Measurements from ENCODE around the gene THSD7A. TPM values are rescaled to one million over a fixed set of nuclear protein-coding genes. Genes with fewer than 3 reads are reported as not detected.

Gene THSD7A
- total and polyA plus RNA-seq, 2 experiments from 2014 or later, result 4.0 to 8.3 TPM

DNA sequence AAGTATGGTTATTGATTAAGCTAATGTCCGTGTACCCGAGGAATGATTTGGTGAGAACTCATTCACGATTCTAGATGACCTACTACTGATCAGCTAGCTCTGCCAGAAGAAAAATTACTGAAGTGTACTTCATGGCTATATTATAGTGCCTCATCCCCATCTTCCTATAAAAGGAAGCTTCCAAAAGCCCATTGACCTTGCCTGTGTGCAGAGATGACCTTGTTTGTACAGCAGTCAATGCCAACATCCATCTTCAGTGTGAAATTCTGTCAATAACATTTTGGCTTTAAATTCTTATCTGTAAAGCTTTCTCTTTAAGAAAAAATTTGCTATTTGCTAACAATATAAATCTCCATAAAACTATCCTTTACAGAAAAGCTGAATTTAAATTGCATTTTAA lies 315.7 kb downstream of the THSD7A start:
- no peaks in the 10 kb centered on the region for H3K9me3 ChIP-seq (ENCODE audit: low read depth)
- no peak for DNase-seq (ENCODE audit: low spot score)
- H2AFZ ChIP-seq, result no peak overlapping the region
- no peak overlapping the region for H3K4me2 ChIP-seq
- H3K27ac ChIP-seq, result no peak overlapping the region
- H3K79me2 ChIP-seq, result no peaks in the 10 kb centered on the region
- H3K4me1 ChIP-seq (ENCODE audit: insufficient read depth), result no peaks in the 10 kb centered on the region
- no peaks in the 10 kb centered on the region for H3K27me3 ChIP-seq
- 45% methylated on average over 3 of the region's 3 CpGs for WGBS (ENCODE audit: low lambda C conversion rate, missing lambda C conversion rate)
- TF ChIP-seq EZH2 (IDR thresholded peaks at IDR 0.05; ENCODE audit: borderline replicate concordance) (no peak), CTCF (IDR thresholded peaks at IDR 0.05; ENCODE audit: poor library complexity) (no peak), EZH2phosphoT487 (IDR thresholded peaks at IDR 0.05; ENCODE audit: low read depth, severe bottlenecking, unreplicated experiment) (no peak)
- no peaks in the 10 kb centered on the region for H4K20me1 ChIP-seq (ENCODE audit: insufficient read depth, poor library complexity, severe bottlenecking)
- no peaks in the 10 kb centered on the region for H3K9me2 ChIP-seq (replicated peaks; ENCODE audit: insufficient read depth)
- no peak overlapping the region for H3K4me3 ChIP-seq
- no peaks in the 10 kb centered on the region for H3K36me3 ChIP-seq (replicated peaks; ENCODE audit: insufficient read depth, low read depth)

GRCh38 chr7:11513460-11513859 lies 318.5 kb downstream of the THSD7A start:
- H4K20me1 ChIP-seq (ENCODE audit: insufficient read depth, poor library complexity, severe bottlenecking), result no peaks in the 10 kb centered on the region
- no peak overlapping the region for H3K27ac ChIP-seq
- H3K4me2 ChIP-seq, result no peak overlapping the region
- no peaks in the 10 kb centered on the region for H3K9me3 ChIP-seq (ENCODE audit: low read depth)
- H2AFZ ChIP-seq, result no peak overlapping the region
- no peaks in the 10 kb centered on the region for H3K9me2 ChIP-seq (replicated peaks; ENCODE audit: insufficient read depth)
- no peak for TF ChIP-seq CTCF (IDR thresholded peaks at IDR 0.05; ENCODE audit: poor library complexity)
- no peak for TF ChIP-seq EZH2phosphoT487 (IDR thresholded peaks at IDR 0.05; ENCODE audit: low read depth, severe bottlenecking, unreplicated experiment)
- H3K36me3 ChIP-seq (replicated peaks; ENCODE audit: insufficient read depth, low read depth), result no peaks in the 10 kb centered on the region
- WGBS (ENCODE audit: low lambda C conversion rate, missing lambda C conversion rate), result 84% methylated on average over 1 of the region's 1 CpG
- no peak for DNase-seq (ENCODE audit: low spot score)
- H3K27me3 ChIP-seq, result no peaks in the 10 kb centered on the region
- H3K79me2 ChIP-seq, result no peaks in the 10 kb centered on the region
- no peaks in the 10 kb centered on the region for H3K4me1 ChIP-seq (ENCODE audit: insufficient read depth)
- no peak overlapping the region for H3K4me3 ChIP-seq

DNA sequence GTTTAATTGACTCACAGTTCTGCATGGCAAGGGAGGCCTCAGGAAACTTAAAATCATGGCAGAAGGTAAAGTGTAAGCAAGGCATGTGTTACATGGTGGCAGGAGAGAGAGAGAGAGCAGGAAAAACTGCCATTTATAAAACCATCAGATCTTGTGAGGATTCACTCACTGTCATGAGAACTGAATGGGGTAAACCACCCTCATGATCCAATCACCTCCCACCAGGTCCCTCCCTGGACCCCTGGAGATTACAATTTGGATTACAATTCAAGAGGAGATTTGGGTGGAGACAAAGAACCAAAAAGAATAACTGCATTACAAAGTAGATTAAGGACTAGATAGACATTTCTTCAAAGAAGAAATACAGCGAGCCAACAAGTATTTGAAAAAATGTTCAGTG lies 324.1 kb downstream of the THSD7A start:
- H3K4me1 ChIP-seq (ENCODE audit: insufficient read depth), result no peaks in the 10 kb centered on the region
- H3K36me3 ChIP-seq (replicated peaks; ENCODE audit: insufficient read depth, low read depth), result no peaks in the 10 kb centered on the region
- no peaks in the 10 kb centered on the region for H3K27me3 ChIP-seq
- H4K20me1 ChIP-seq (ENCODE audit: insufficient read depth, poor library complexity, severe bottlenecking), result no peaks in the 10 kb centered on the region
- 72% methylated on average over 1 of the region's 1 CpG for WGBS (ENCODE audit: low lambda C conversion rate, missing lambda C conversion rate)
- H3K9me2 ChIP-seq (replicated peaks; ENCODE audit: insufficient read depth), result no peaks in the 10 kb centered on the region
- H2AFZ ChIP-seq, result no peak overlapping the region
- DNase-seq (ENCODE audit: low spot score), result no peak
- TF ChIP-seq EZH2 (IDR thresholded peaks at IDR 0.05; ENCODE audit: borderline replicate concordance) (no peak), EZH2phosphoT487 (IDR thresholded peaks at IDR 0.05; ENCODE audit: low read depth, severe bottlenecking, unreplicated experiment) (no peak), CTCF (IDR thresholded peaks at IDR 0.05; ENCODE audit: poor library complexity) (no peak)
- no peak overlapping the region for H3K4me2 ChIP-seq
- H3K79me2 ChIP-seq, result no peaks in the 10 kb centered on the region
- no peak overlapping the region for H3K4me3 ChIP-seq
- peaks cover 6% of the 10 kb centered on the region for H3K9me3 ChIP-seq (ENCODE audit: low read depth)
- no peak overlapping the region for H3K27ac ChIP-seq

DNA sequence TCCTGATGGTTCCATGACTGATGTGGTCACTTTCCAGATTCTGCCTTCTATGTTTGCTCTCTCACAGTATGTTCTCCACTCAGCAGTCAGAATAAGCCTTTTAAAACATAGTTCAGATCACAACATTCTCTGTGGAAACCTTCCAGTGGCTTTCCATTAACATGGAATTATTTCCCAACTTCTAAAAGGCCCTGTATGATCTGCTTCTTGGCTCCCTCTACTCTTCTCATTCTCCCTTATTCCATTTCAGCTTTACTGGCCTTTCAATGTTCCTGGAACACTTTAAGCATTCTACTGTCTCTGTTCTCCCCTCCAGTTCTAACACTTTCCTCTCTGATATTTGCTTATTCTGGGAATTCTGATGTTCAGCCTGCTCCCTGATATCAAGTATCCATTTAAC lies 325.6 kb downstream of the THSD7A start:
- no peaks in the 10 kb centered on the region for H4K20me1 ChIP-seq (ENCODE audit: insufficient read depth, poor library complexity, severe bottlenecking)
- H3K79me2 ChIP-seq, result no peaks in the 10 kb centered on the region
- H3K27ac ChIP-seq, result no peak overlapping the region
- H3K9me3 ChIP-seq (ENCODE audit: low read depth), result peaks cover 10% of the 10 kb centered on the region
- no peak overlapping the region for H2AFZ ChIP-seq
- H3K9me2 ChIP-seq (replicated peaks; ENCODE audit: insufficient read depth), result no peaks in the 10 kb centered on the region
- H3K4me3 ChIP-seq, result no peak overlapping the region
- no peak for TF ChIP-seq EZH2 (IDR thresholded peaks at IDR 0.05; ENCODE audit: borderline replicate concordance)
- no peak for TF ChIP-seq CTCF (IDR thresholded peaks at IDR 0.05; ENCODE audit: poor library complexity)
- no peak for TF ChIP-seq EZH2phosphoT487 (IDR thresholded peaks at IDR 0.05; ENCODE audit: low read depth, severe bottlenecking, unreplicated experiment)
- no peaks in the 10 kb centered on the region for H3K27me3 ChIP-seq
- H3K4me2 ChIP-seq, result no peak overlapping the region
- H3K4me1 ChIP-seq (ENCODE audit: insufficient read depth), result no peaks in the 10 kb centered on the region
- DNase-seq (ENCODE audit: low spot score), result no peak
- no peaks in the 10 kb centered on the region for H3K36me3 ChIP-seq (replicated peaks; ENCODE audit: insufficient read depth, low read depth)

All from hepatocyte (in vitro differentiated cells).